ENCODE measurements around the gene SHF. TPM values are rescaled to one million over a fixed set of nuclear protein-coding genes. Genes with fewer than 3 reads are reported as not detected.
A peak's percentile ranks its signal among the peaks of the same experiment; 100 is the strongest.

Gene SHF
- total RNA-seq, 1 donor from 2014 or later: 4.6 TPM

- H3K4me1 ChIP-seq (ENCODE audit: insufficient read depth, low read length): no peaks in the 10 kb centered on the region
- H2AFZ ChIP-seq (ENCODE audit: low read depth, low read length): no peak overlapping the region
- peaks cover 6% of the 10 kb centered on the region for H3K27me3 ChIP-seq (ENCODE audit: insufficient read depth, low read length)
- DNase-seq (ENCODE audit: low read depth) (peak; percentile 14), FAIRE-seq (no peak)
- Mint-ChIP-seq H3K4me1 (ENCODE audit: low read depth, unreplicated experiment) (no peaks in the 10 kb centered on the region), H3K27ac (ENCODE audit: unreplicated experiment) (no peak overlapping the region), H3K36me3 (ENCODE audit: low read depth, unreplicated experiment) (no peaks in the 10 kb centered on the region), H3K9me3 (ENCODE audit: unreplicated experiment) (no peaks in the 10 kb centered on the region), H3K4me3 (ENCODE audit: unreplicated experiment) (no peak overlapping the region), H3K27me3 (ENCODE audit: low read depth, unreplicated experiment) (peaks cover 11% of the 10 kb centered on the region)
- peak; percentile 82 for TF ChIP-seq CTCF (IDR thresholded peaks at IDR 0.05; ENCODE audit: insufficient read depth, low read depth, low read length)
- no peak for TF ChIP-seq EZH2 (IDR thresholded peaks at IDR 0.05; ENCODE audit: insufficient read depth, low read length)
- no peaks in the 10 kb centered on the region for H3K79me2 ChIP-seq (ENCODE audit: insufficient read depth, low read length)
- H3K27ac ChIP-seq (ENCODE audit: low read depth, low read length): no peak overlapping the region
- H3K4me2 ChIP-seq (ENCODE audit: low read length): no peak overlapping the region
- no peaks in the 10 kb centered on the region for H3K9me3 ChIP-seq (ENCODE audit: insufficient read depth, low read depth, low read length)
- H3K9ac ChIP-seq (ENCODE audit: low read length): no peak overlapping the region
- no peaks in the 10 kb centered on the region for H3K36me3 ChIP-seq (ENCODE audit: insufficient read depth, low read length)
- no peaks in the 10 kb centered on the region for H4K20me1 ChIP-seq (ENCODE audit: insufficient read depth, low read length)
- no peak overlapping the region for H3K4me3 ChIP-seq (ENCODE audit: insufficient read depth, low read depth, low read length)
Observed at GRCh38 chr15:45205192-45205591, 17.4 kb upstream of the SHF start.

- H3K9me3 Mint-ChIP-seq (ENCODE audit: unreplicated experiment): no peaks in the 10 kb centered on the region
- H2AFZ ChIP-seq (ENCODE audit: low read depth, low read length): no peak overlapping the region
- H3K4me2 ChIP-seq (ENCODE audit: low read length): no peak overlapping the region
- no peaks in the 10 kb centered on the region for H3K79me2 ChIP-seq (ENCODE audit: insufficient read depth, low read length)
- no peaks in the 10 kb centered on the region for H3K9me3 ChIP-seq (ENCODE audit: insufficient read depth, low read depth, low read length)
- FAIRE-seq (no peak), DNase-seq (ENCODE audit: low read depth) (no peak)
- H4K20me1 ChIP-seq (ENCODE audit: insufficient read depth, low read length): no peaks in the 10 kb centered on the region
- no peak overlapping the region for H3K27ac ChIP-seq (ENCODE audit: low read depth, low read length)
- no peak overlapping the region for H3K4me3 ChIP-seq (ENCODE audit: insufficient read depth, low read depth, low read length)
- H3K9ac ChIP-seq (ENCODE audit: low read length): no peak overlapping the region
- no peaks in the 10 kb centered on the region for H3K36me3 ChIP-seq (ENCODE audit: insufficient read depth, low read length)
- peaks cover 8% of the 10 kb centered on the region for H3K27me3 Mint-ChIP-seq (ENCODE audit: low read depth, unreplicated experiment)
- H3K4me1 ChIP-seq (ENCODE audit: insufficient read depth, low read length): peaks cover 8% of the 10 kb centered on the region
- no peak overlapping the region for H3K4me3 Mint-ChIP-seq (ENCODE audit: unreplicated experiment)
- no peak overlapping the region for H3K27ac Mint-ChIP-seq (ENCODE audit: unreplicated experiment)
- no peaks in the 10 kb centered on the region for H3K36me3 Mint-ChIP-seq (ENCODE audit: low read depth, unreplicated experiment)
- H3K4me1 Mint-ChIP-seq (ENCODE audit: low read depth, unreplicated experiment): peaks cover 5% of the 10 kb centered on the region
- peaks cover 6% of the 10 kb centered on the region for H3K27me3 ChIP-seq (ENCODE audit: insufficient read depth, low read length)
- TF ChIP-seq EZH2 (IDR thresholded peaks at IDR 0.05; ENCODE audit: insufficient read depth, low read length) (no peak), CTCF (IDR thresholded peaks at IDR 0.05; ENCODE audit: insufficient read depth, low read depth, low read length) (no peak)
Observed at GRCh38 chr15:45203182-45203581, 15.4 kb upstream of the SHF start.

GRCh38 chr15:45201869-45202268, 14.1 kb upstream of the SHF start:
- no peaks in the 10 kb centered on the region for H4K20me1 ChIP-seq (ENCODE audit: insufficient read depth, low read length)
- no peak for TF ChIP-seq EZH2 (IDR thresholded peaks at IDR 0.05; ENCODE audit: insufficient read depth, low read length)
- TF ChIP-seq CTCF (IDR thresholded peaks at IDR 0.05; ENCODE audit: insufficient read depth, low read depth, low read length): no peak
- no peaks in the 10 kb centered on the region for H3K36me3 Mint-ChIP-seq (ENCODE audit: low read depth, unreplicated experiment)
- no peak overlapping the region for H3K4me3 Mint-ChIP-seq (ENCODE audit: unreplicated experiment)
- H3K9me3 ChIP-seq (ENCODE audit: insufficient read depth, low read depth, low read length): no peaks in the 10 kb centered on the region
- no peaks in the 10 kb centered on the region for H3K9me3 Mint-ChIP-seq (ENCODE audit: unreplicated experiment)
- H3K4me3 ChIP-seq (ENCODE audit: insufficient read depth, low read depth, low read length): no peak overlapping the region
- H3K4me1 Mint-ChIP-seq (ENCODE audit: low read depth, unreplicated experiment): peaks cover 5% of the 10 kb centered on the region
- H3K36me3 ChIP-seq (ENCODE audit: insufficient read depth, low read length): no peaks in the 10 kb centered on the region
- no peak overlapping the region for H2AFZ ChIP-seq (ENCODE audit: low read depth, low read length)
- H3K27me3 ChIP-seq (ENCODE audit: insufficient read depth, low read length): peaks cover 6% of the 10 kb centered on the region
- H3K9ac ChIP-seq (ENCODE audit: low read length): no peak overlapping the region
- H3K27me3 Mint-ChIP-seq (ENCODE audit: low read depth, unreplicated experiment): peaks cover 2% of the 10 kb centered on the region
- FAIRE-seq (no peak), DNase-seq (ENCODE audit: low read depth) (no peak)
- peaks cover 8% of the 10 kb centered on the region for H3K4me1 ChIP-seq (ENCODE audit: insufficient read depth, low read length)
- H3K4me2 ChIP-seq (ENCODE audit: low read length): no peak overlapping the region
- no peak overlapping the region for H3K27ac ChIP-seq (ENCODE audit: low read depth, low read length)
- no peaks in the 10 kb centered on the region for H3K79me2 ChIP-seq (ENCODE audit: insufficient read depth, low read length)
- peak overlapping the region; percentile 19 for H3K27ac Mint-ChIP-seq (ENCODE audit: unreplicated experiment)
